ENCODE results near the gene FMN1. TPM values are rescaled to one million over a fixed set of nuclear protein-coding genes. Genes with fewer than 3 reads are reported as not detected.

FMN1 gene
- total and polyA plus RNA-seq, 5 donors from 2014 or later = 0.32 to 8.9 (median 0.36) TPM; not detected in 2

DNA sequence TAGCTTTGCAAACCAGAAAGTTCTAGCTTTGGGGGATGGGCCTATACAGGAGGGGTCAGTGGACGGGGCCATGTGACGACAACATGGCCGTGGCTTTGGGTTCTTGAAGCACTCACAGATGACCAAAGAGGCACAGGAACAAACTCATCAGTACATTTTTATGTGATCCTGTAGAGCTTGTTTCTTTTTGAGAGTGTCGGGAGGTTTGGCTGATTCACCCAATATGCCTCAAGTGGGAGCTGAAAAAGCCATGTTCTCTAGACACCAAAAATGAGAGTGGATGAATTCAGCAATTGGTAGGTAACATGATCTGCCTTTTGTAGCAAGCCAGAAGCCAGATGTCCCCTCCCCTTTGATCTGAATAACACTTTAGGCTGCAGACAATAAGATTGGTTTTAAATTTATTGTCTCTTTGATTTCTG, 446.6 kb downstream of the FMN1 start:
- H3K36me3 ChIP-seq (ENCODE audit: control insufficient read depth, insufficient read depth, low read length) = no peaks in the 10 kb centered on the region
- Mint-ChIP-seq H3K9me3 (peaks cover 0 to 3% (median 1%) of the 10 kb centered on the region in 7 donors), H3K36me3 (no peaks in the 10 kb centered on the region), H3K4me1 (no peaks in the 10 kb centered on the region), H3K4me3 (no peak overlapping the region), H3K27me3 (peaks cover 18% of the 10 kb centered on the region), H3K27ac (no peak overlapping the region)
- no peak overlapping the region for H3K4me3 ChIP-seq (ENCODE audit: low read depth, low read length)
- no peaks in the 10 kb centered on the region for H3K9me3 ChIP-seq (ENCODE audit: control insufficient read depth in 2 of 2, low read length in 2 of 2)
- no peak for ATAC-seq (ENCODE audit: low read depth in 2 of 2)
- peaks cover 4% of the 10 kb centered on the region for H3K27me3 ChIP-seq (ENCODE audit: control insufficient read depth, insufficient read depth, low read length)
- no peak for DNase-seq
- no peak overlapping the region for H3K27ac ChIP-seq (ENCODE audit: insufficient read depth, low read length, poor library complexity, severe bottlenecking)
- H3K4me1 ChIP-seq (ENCODE audit: control insufficient read depth, insufficient read depth, low read length, poor library complexity, severe bottlenecking) = no peaks in the 10 kb centered on the region

DNA sequence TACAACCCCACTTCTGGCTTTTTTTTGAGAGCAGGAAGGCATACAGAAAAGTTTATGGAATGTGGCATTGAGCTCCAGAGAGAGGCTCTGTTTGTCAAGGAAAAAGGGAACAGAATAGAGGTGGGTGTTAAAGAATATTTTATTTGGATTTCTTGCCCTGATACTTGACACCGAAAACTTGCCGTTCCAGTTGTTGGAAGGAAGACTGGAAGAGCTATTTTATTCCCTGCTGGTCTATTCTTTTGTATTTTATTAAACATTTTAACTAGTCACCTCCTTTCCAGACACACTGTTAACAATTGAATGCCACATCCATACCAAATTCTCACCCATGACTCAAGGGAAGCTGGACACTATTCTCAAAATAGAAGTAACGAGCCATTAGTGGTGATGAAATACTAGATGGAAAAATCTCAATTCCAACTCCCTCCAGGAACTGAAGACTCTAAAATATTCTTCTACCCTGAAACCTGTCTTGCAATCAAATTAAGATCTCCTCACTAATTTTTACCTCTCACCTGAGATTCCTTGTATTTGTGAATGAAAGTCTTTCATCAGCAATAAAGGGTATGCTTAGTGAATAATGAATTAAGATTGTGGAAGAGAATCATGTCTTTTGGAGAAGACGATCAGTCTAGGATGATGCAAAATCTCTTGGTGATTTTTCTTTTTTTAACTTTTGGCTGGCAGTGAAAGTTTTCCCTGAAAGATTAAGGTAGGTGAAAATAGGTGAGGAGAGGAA, 448.2 kb downstream of the FMN1 start:
- H3K4me3 Mint-ChIP-seq = no peak overlapping the region
- H3K36me3 Mint-ChIP-seq = no peaks in the 10 kb centered on the region

DNA sequence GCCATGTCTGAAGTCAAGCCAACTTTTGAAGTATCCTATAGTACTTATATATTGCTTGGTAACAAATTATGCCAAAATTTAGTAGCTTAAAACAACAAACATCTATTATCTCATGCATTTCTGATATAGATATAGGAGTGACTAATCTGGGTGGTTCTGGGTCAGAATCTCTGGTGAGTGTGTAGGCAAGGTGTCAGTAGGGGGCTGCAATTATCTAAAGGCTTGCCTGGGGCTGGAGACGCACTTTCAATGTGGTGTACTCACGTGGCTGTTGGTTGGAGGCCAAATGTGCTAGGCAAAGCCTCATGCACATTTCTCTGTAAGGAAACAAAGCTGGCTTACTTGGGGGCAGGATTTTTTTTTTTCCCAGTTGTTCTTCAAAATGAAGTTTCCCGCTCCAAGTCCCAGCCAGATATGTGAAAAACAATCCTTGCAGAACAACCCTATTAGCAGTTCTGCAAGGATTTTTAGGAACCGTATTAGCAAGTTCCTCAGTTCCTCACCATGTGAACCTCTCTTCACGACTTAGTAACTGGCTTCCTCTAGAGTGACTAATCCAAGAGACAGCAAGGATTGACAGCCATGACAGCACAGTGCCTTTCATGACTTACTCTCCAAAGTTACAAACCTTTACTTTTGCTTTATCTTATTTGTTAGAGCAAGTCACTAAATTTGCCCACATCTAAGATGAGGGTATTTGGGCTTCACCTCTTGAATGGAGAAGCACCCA, 450.9 kb downstream of the FMN1 start:
- no peak overlapping the region for H3K27ac Mint-ChIP-seq
- Histone ChIP-seq H3K27me3 (ENCODE audit: control insufficient read depth, insufficient read depth, low read length) (peaks cover 4% of the 10 kb centered on the region), H3K9me3 (ENCODE audit: control insufficient read depth in 2 of 2, low read length in 2 of 2) (peaks cover 0 to 1% of the 10 kb centered on the region in 2 experiments), H3K36me3 (ENCODE audit: control insufficient read depth, insufficient read depth, low read length) (no peaks in the 10 kb centered on the region), H3K4me1 (ENCODE audit: control insufficient read depth, insufficient read depth, low read length, poor library complexity, severe bottlenecking) (no peaks in the 10 kb centered on the region), H3K4me3 (ENCODE audit: low read depth, low read length) (no peak overlapping the region), H3K27ac (ENCODE audit: insufficient read depth, low read length, poor library complexity, severe bottlenecking) (no peak overlapping the region)
- ATAC-seq (ENCODE audit: low read depth in 2 of 2) = no peak
- H3K9me3 Mint-ChIP-seq = peaks cover 0 to 7% (median 1%) of the 10 kb centered on the region in 7 donors
- DNase-seq = no peak
- no peak overlapping the region for H3K4me3 Mint-ChIP-seq
- no peaks in the 10 kb centered on the region for H3K4me1 Mint-ChIP-seq
- no peaks in the 10 kb centered on the region for H3K36me3 Mint-ChIP-seq
- H3K27me3 Mint-ChIP-seq = peaks cover 27% of the 10 kb centered on the region

More for the DNA sequence above, 448.2 kb downstream of the FMN1 start:
- peaks cover 18% of the 10 kb centered on the region for H3K27me3 Mint-ChIP-seq
- ATAC-seq (ENCODE audit: low read depth in 2 of 2) = no peak
- H3K9me3 ChIP-seq (ENCODE audit: control insufficient read depth in 2 of 2, low read length in 2 of 2) = no peaks in the 10 kb centered on the region
- H3K36me3 ChIP-seq (ENCODE audit: control insufficient read depth, insufficient read depth, low read length) = no peaks in the 10 kb centered on the region
- H3K4me3 ChIP-seq (ENCODE audit: low read depth, low read length) = no peak overlapping the region
- DNase-seq = no peak
- H3K9me3 Mint-ChIP-seq = peaks cover 0 to 3% (median 0%) of the 10 kb centered on the region in 7 donors
- H3K4me1 ChIP-seq (ENCODE audit: control insufficient read depth, insufficient read depth, low read length, poor library complexity, severe bottlenecking) = no peaks in the 10 kb centered on the region
- peaks cover 4% of the 10 kb centered on the region for H3K27me3 ChIP-seq (ENCODE audit: control insufficient read depth, insufficient read depth, low read length)
- H3K27ac Mint-ChIP-seq = no peak overlapping the region
- no peak overlapping the region for H3K27ac ChIP-seq (ENCODE audit: insufficient read depth, low read length, poor library complexity, severe bottlenecking)
- H3K4me1 Mint-ChIP-seq = no peaks in the 10 kb centered on the region

DNA sequence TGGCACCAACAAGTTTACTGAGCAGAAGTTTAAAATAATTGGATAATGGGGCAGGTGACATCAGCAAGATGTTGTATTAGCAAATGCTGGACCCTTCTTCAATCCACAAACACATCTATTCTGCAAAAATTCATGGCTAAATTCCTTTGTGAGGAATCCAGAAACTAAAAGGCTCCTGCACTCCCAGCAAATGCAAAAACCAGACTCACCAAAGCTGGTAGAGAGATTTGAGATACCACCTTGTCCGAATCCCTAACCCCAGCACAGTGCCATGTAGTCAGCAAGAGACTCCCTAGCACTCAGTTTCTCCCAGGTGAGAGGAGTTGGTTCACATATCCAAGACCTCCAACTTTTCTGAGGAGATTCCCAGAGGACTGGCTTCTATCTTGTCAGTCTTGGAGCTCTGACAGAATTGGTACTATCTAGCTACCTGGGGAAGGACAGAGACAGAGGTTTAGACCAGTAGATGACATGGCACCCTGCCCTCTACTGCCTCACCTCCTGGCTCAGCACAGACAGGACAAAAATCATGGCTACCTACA, 454.9 kb downstream of the FMN1 start:
- Mint-ChIP-seq H3K27me3 (peaks cover 24% of the 10 kb centered on the region), H3K4me1 (no peaks in the 10 kb centered on the region), H3K4me3 (no peak overlapping the region), H3K36me3 (no peaks in the 10 kb centered on the region), H3K27ac (no peak overlapping the region), H3K9me3 (peaks cover 0 to 10% (median 0%) of the 10 kb centered on the region in 7 donors)
- no peak for ATAC-seq (ENCODE audit: low read depth in 2 of 2)
- Histone ChIP-seq H3K9me3 (ENCODE audit: control insufficient read depth in 2 of 2, low read length in 2 of 2) (peaks cover 0 to 1% of the 10 kb centered on the region in 2 experiments), H3K36me3 (ENCODE audit: control insufficient read depth, insufficient read depth, low read length) (no peaks in the 10 kb centered on the region), H3K27ac (ENCODE audit: insufficient read depth, low read length, poor library complexity, severe bottlenecking) (no peak overlapping the region), H3K4me1 (ENCODE audit: control insufficient read depth, insufficient read depth, low read length, poor library complexity, severe bottlenecking) (no peaks in the 10 kb centered on the region), H3K27me3 (ENCODE audit: control insufficient read depth, insufficient read depth, low read length) (peaks cover 3% of the 10 kb centered on the region), H3K4me3 (ENCODE audit: low read depth, low read length) (no peak overlapping the region)
- DNase-seq = no peak

DNA sequence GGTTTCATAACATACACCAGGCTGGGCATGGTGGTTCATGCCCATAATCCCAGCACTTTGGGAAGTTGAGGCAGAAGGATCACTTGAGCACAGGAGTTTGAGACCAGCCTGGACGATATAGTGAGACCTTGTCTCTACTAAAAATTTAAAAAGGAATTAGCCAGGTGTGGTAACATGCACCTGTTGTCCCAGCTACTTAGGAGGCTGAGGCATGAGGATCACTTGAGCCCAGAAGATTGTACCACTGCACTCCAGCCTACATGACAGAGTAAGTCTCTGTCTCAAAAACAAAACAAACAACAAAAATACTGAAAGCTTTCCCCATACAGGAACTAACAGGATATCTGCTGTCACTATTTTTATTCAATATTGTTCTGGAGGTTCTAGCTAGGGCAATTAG, 455.8 kb downstream of the FMN1 start:
- ATAC-seq (ENCODE audit: low read depth in 2 of 2) = no peak
- Histone ChIP-seq H3K9me3 (ENCODE audit: control insufficient read depth in 2 of 2, low read length in 2 of 2) (peaks cover 0 to 1% of the 10 kb centered on the region in 2 experiments), H3K4me1 (ENCODE audit: control insufficient read depth, insufficient read depth, low read length, poor library complexity, severe bottlenecking) (no peaks in the 10 kb centered on the region), H3K4me3 (ENCODE audit: low read depth, low read length) (no peak overlapping the region), H3K27ac (ENCODE audit: insufficient read depth, low read length, poor library complexity, severe bottlenecking) (no peak overlapping the region), H3K27me3 (ENCODE audit: control insufficient read depth, insufficient read depth, low read length) (peaks cover 4% of the 10 kb centered on the region), H3K36me3 (ENCODE audit: control insufficient read depth, insufficient read depth, low read length) (no peaks in the 10 kb centered on the region)
- Mint-ChIP-seq H3K4me3 (no peak overlapping the region), H3K9me3 (peaks cover 0 to 10% (median 0%) of the 10 kb centered on the region in 7 donors), H3K36me3 (no peaks in the 10 kb centered on the region), H3K27ac (no peak overlapping the region), H3K4me1 (no peaks in the 10 kb centered on the region), H3K27me3 (peaks cover 25% of the 10 kb centered on the region)
- no peak for DNase-seq

DNA sequence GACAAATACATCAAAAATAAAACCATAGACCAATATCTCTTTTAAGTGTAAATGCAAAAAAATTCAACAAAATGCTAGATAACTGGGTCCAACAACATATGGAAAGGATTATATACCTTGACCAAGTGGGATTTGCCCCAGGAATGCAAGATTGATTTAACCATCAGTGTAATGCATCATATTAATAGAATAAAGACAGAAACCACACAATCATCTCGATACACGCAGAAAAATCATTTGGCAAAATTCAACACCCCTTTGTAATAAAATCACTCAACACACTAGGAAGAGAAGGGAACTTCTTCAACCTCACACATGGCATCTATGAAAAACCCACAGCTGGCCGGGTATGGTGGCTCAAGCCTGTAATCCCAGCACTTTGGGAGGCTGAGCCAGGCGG, 457.2 kb downstream of the FMN1 start:
- DNase-seq (no peak), ATAC-seq (ENCODE audit: low read depth in 2 of 2) (no peak)
- H3K36me3 ChIP-seq (ENCODE audit: control insufficient read depth, insufficient read depth, low read length) = no peaks in the 10 kb centered on the region
- Mint-ChIP-seq H3K27me3 (peaks cover 27% of the 10 kb centered on the region), H3K4me1 (no peaks in the 10 kb centered on the region), H3K4me3 (no peak overlapping the region), H3K9me3 (peaks cover 0 to 10% (median 0%) of the 10 kb centered on the region in 7 donors), H3K27ac (no peak overlapping the region), H3K36me3 (no peaks in the 10 kb centered on the region)
- H3K4me1 ChIP-seq (ENCODE audit: control insufficient read depth, insufficient read depth, low read length, poor library complexity, severe bottlenecking) = no peaks in the 10 kb centered on the region
- no peak overlapping the region for H3K4me3 ChIP-seq (ENCODE audit: low read depth, low read length)
- no peak overlapping the region for H3K27ac ChIP-seq (ENCODE audit: insufficient read depth, low read length, poor library complexity, severe bottlenecking)
- peaks cover 0 to 1% of the 10 kb centered on the region in 2 experiments for H3K9me3 ChIP-seq (ENCODE audit: control insufficient read depth in 2 of 2, low read length in 2 of 2)
- H3K27me3 ChIP-seq (ENCODE audit: control insufficient read depth, insufficient read depth, low read length) = peaks cover 6% of the 10 kb centered on the region

DNA sequence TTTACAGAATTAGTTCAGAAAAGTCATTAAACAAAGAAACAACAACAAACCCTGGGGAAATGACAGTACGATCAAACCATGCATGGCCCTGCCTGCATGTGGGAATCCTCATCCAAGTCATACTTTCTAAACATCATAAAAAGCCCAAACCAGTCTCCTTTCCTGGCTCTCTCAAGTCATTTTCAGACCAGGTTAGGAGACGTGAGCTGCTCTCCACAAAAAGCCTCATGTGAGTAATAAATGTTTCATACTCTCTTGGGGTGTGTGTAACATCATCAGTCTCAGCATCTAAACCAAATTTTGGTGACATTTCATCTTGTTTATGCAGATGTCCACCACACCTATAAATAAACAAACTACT, 457.8 kb downstream of the FMN1 start:
- Mint-ChIP-seq H3K27ac (no peak overlapping the region), H3K27me3 (peaks cover 29% of the 10 kb centered on the region), H3K4me1 (no peaks in the 10 kb centered on the region), H3K4me3 (no peak overlapping the region), H3K36me3 (no peaks in the 10 kb centered on the region), H3K9me3 (peaks cover 0 to 10% (median 0%) of the 10 kb centered on the region in 7 donors)
- Histone ChIP-seq H3K27ac (ENCODE audit: insufficient read depth, low read length, poor library complexity, severe bottlenecking) (no peak overlapping the region), H3K4me3 (ENCODE audit: low read depth, low read length) (no peak overlapping the region), H3K4me1 (ENCODE audit: control insufficient read depth, insufficient read depth, low read length, poor library complexity, severe bottlenecking) (no peaks in the 10 kb centered on the region), H3K36me3 (ENCODE audit: control insufficient read depth, insufficient read depth, low read length) (no peaks in the 10 kb centered on the region), H3K9me3 (ENCODE audit: control insufficient read depth in 2 of 2, low read length in 2 of 2) (peaks cover 0 to 1% of the 10 kb centered on the region in 2 experiments), H3K27me3 (ENCODE audit: control insufficient read depth, insufficient read depth, low read length) (peaks cover 6% of the 10 kb centered on the region)
- DNase-seq (no peak), ATAC-seq (ENCODE audit: low read depth in 2 of 2) (no peak)

Measured in CD4-positive, CD25-positive, alpha-beta regulatory T cell (primary cell).